Prostate gland (tissue), 2 donors: ENCODE results near the gene SCLY. TPM values are rescaled to one million over a fixed set of nuclear protein-coding genes. Genes with fewer than 3 reads are reported as not detected.

Experiments
- DNase-seq: peaks from one replicate; pipeline ENCODE4 v3.0.0-alpha.2; 2019; ENCODE audit warnings: low spot score
- H3K27ac ChIP-seq, 2 donors: fragments of 200-600 bp; sonication (generic); 2 replicates each; pipeline ENCODE4 v1.5.1; 2017 to 2019
- H3K27me3 ChIP-seq: fragments of 200-600 bp; sonication (generic); replicated peaks from 2 replicates; pipeline ENCODE4 v1.5.1; 2019; ENCODE audit not compliant: insufficient read depth
- H3K36me3 ChIP-seq, 2 donors: fragments of 200-600 bp; sonication (generic); 1 replicate in 1 of 2; 2 replicates in 1 of 2; pipeline versions ENCODE4 v1.5.1 to v1.8.1; 2017 to 2019
- H3K4me1 ChIP-seq: fragments of 200-600 bp; sonication (generic); replicated peaks from 2 replicates; pipeline ENCODE4 v1.5.1; 2019
- H3K4me3 ChIP-seq, 2 donors: fragments of 200-600 bp; sonication (generic); 2 replicates each; pipeline ENCODE4 v1.5.1; 2017 to 2019
- H3K9me3 ChIP-seq: fragments of 200-600 bp; sonication (generic); 2 replicates; pipeline ENCODE4 v1.5.1; 2017
- POLR2A ChIP-seq: fragments of 450-650 bp; IDR thresholded peaks from one replicate; pipeline ENCODE4 v1.6.1; 2016; ENCODE audit warnings: antibody characterized with exemption, mild to moderate bottlenecking
- POLR2AphosphoS5 ChIP-seq: sonication (generic); formaldehyde crosslinking; IDR thresholded peaks from one replicate; pipeline ENCODE4 v1.6.1; 2017; ENCODE audit warnings: antibody characterized with exemption
- WGBS: methylation state at CpG from one replicate; pipeline ENCODE4 v1.1.5; 2018; 5-methylcytosine and 5-hydroxymethylcytosine counted together
- intact Hi-C: fragments of 100-400 bp; cut with DNase I; formaldehyde crosslinking; loops from one replicate; pipeline ENCODE4 v1.14.2; 2022
- total RNA-seq, 2 donors: library from RNA; depleted of rRNA; stranded (reverse); fragments of >200 nt; gene quantifications; one replicate each; pipeline ENCODE4 v1.1.0, GENCODE V29; 2016
- TF ChIP-seq, protein P1 (sequence below), 4 experiments: fragments of 200-600 bp in 2 of 4; fragments of 450-650 bp in 2 of 4; sonication (generic) in 2 of 4; IDR thresholded peaks; 1 replicate in 3 of 4; 2 replicates in 1 of 4; pipeline ENCODE4 v1.5.1; 2016 to 2019; ENCODE audit warnings: antibody characterized with exemption in 4 of 4, mild to moderate bottlenecking in 2 of 4, moderate library complexity in 2 of 4

SCLY gene
- total RNA-seq, 2 donors from 2014 or later, result 11.5 to 16.1 TPM

GRCh38 chr2:238083919-238084318 is 23.1 kb downstream of the SCLY start:
- WGBS, result 71% methylated on average over 5 of the region's 5 CpGs
- no peaks in the 10 kb centered on the region for H3K4me1 ChIP-seq
- no peaks in the 10 kb centered on the region for H3K9me3 ChIP-seq
- no peaks in the 10 kb centered on the region for H3K36me3 ChIP-seq
- no peak for TF ChIP-seq POLR2A
- TF ChIP-seq, protein P1, sequence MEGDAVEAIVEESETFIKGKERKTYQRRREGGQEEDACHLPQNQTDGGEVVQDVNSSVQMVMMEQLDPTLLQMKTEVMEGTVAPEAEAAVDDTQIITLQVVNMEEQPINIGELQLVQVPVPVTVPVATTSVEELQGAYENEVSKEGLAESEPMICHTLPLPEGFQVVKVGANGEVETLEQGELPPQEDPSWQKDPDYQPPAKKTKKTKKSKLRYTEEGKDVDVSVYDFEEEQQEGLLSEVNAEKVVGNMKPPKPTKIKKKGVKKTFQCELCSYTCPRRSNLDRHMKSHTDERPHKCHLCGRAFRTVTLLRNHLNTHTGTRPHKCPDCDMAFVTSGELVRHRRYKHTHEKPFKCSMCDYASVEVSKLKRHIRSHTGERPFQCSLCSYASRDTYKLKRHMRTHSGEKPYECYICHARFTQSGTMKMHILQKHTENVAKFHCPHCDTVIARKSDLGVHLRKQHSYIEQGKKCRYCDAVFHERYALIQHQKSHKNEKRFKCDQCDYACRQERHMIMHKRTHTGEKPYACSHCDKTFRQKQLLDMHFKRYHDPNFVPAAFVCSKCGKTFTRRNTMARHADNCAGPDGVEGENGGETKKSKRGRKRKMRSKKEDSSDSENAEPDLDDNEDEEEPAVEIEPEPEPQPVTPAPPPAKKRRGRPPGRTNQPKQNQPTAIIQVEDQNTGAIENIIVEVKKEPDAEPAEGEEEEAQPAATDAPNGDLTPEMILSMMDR (IDR thresholded peaks at IDR 0.05), result no peak
- TF ChIP-seq POLR2AphosphoS5, result no peak
- DNase-seq, result no peak
- H3K27ac ChIP-seq, result no peak overlapping the region
- no peaks in the 10 kb centered on the region for H3K27me3 ChIP-seq
- no peak overlapping the region for H3K4me3 ChIP-seq
- intact Hi-C loops, result no loop called here

DNA sequence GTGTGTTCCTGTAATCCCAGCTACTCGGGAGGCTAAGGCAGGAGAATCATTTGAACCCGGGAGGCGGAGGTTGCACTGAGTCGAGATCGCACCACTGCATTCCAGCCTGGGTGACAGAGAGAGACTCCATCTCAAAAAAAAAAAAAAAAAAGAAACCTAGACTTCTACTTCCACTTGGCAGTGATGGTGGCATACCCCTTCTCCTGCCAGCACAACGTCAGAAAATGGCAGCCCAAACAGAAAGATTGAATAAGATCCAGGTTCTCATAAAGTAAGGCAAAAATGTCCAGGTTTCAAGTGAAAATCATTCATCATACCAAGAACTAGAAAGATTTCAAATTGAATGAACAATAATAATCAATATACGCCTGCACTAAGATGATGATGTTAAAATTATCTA is 24.0 kb downstream of the SCLY start:
- WGBS, result 90% methylated on average over 7 of the region's 7 CpGs
- no peaks in the 10 kb centered on the region for H3K9me3 ChIP-seq
- no peaks in the 10 kb centered on the region for H3K4me1 ChIP-seq
- no peaks in the 10 kb centered on the region for H3K36me3 ChIP-seq
- intact Hi-C loops, result no loop called here
- H3K27me3 ChIP-seq, result no peaks in the 10 kb centered on the region
- TF ChIP-seq POLR2A, result no peak
- TF ChIP-seq, protein P1 (IDR thresholded peaks at IDR 0.05), result no peak
- no peak for TF ChIP-seq POLR2AphosphoS5
- DNase-seq, result no peak
- no peak overlapping the region for H3K27ac ChIP-seq
- H3K4me3 ChIP-seq, result no peak overlapping the region

- DNase-seq, result no peak
- no peaks in the 10 kb centered on the region for H3K27me3 ChIP-seq
- intact Hi-C loops, result no loop called here
- no peak overlapping the region for H3K4me3 ChIP-seq
- no peak for TF ChIP-seq POLR2A
- TF ChIP-seq, protein P1 (IDR thresholded peaks at IDR 0.05), result no peak
- TF ChIP-seq POLR2AphosphoS5, result no peak
- H3K36me3 ChIP-seq, result no peaks in the 10 kb centered on the region
- no peak overlapping the region for H3K27ac ChIP-seq
- 97% methylated on average over 3 of the region's 3 CpGs for WGBS
- H3K9me3 ChIP-seq, result no peaks in the 10 kb centered on the region
- no peaks in the 10 kb centered on the region for H3K4me1 ChIP-seq
Observed at GRCh38 chr2:238085899-238086298, 25.1 kb downstream of the SCLY start.

DNA sequence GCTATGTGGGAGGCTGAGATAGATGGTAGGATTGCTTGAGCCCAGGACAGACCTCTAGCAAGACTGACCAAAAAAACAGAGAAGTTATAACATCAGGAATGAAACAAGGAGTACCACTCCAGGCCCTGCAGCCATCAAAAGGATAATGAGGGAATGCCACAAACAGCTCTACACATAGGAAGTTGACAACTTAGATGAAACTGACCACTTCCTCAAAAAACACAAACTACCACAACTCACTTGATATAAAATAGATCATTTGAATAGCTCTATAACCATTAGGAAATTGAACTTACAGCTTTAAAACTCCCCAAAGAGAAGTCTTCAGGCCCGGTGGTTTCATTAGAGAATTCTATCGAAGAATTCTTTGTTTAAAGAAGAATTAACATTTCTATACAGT is 26.4 kb downstream of the SCLY start:
- H3K4me3 ChIP-seq, result no peak overlapping the region
- intact Hi-C loops, result no loop called here
- no peaks in the 10 kb centered on the region for H3K27me3 ChIP-seq
- no peaks in the 10 kb centered on the region for H3K36me3 ChIP-seq
- H3K9me3 ChIP-seq, result no peaks in the 10 kb centered on the region
- no peak for DNase-seq
- TF ChIP-seq POLR2A, result no peak
- H3K27ac ChIP-seq, result no peak overlapping the region
- 86% methylated on average over 2 of the region's 2 CpGs for WGBS
- no peaks in the 10 kb centered on the region for H3K4me1 ChIP-seq

DNA sequence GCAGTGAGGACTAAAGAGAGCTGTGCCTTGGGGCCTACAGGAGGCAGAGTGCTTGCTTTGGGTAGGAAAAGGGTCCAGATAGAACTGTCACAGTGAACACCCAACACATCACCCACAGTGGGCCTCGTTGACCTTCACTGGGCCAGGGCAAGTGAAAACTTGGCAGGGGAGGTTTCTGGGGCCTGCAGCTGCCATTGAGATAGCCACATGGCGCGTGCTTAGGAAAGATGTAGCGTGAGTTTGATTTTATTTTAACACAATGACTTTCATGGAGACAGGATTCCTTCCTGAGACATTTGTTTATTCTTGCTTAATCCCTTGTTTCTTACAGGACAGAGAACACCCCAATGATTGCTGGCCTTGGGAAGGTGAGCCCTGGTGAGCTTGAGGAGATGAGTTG is 30.1 kb downstream of the SCLY start:
- no peaks in the 10 kb centered on the region for H3K9me3 ChIP-seq
- H3K4me3 ChIP-seq, result no peak overlapping the region
- no peak for DNase-seq
- TF ChIP-seq POLR2A (no peak), POLR2AphosphoS5 (no peak)
- TF ChIP-seq, protein P1 (IDR thresholded peaks at IDR 0.05), result no peak
- no peak overlapping the region for H3K27ac ChIP-seq
- no peaks in the 10 kb centered on the region for H3K36me3 ChIP-seq
- intact Hi-C loops, result no loop called here
- H3K4me1 ChIP-seq, result no peaks in the 10 kb centered on the region
- H3K27me3 ChIP-seq, result no peaks in the 10 kb centered on the region
- WGBS, result 88% methylated on average over 4 of the region's 4 CpGs
